Spleen (tissue), 7 donors: Measurements from ENCODE around the gene STYXL1.
"Not testable (repeated sequence)": the region's sequence is repeated elsewhere in the genome, so short reads cannot be mapped to it uniquely, and the experiment has no call there.

ENCODE experiments used
- POLR2A ChIP-seq, 3 donors: fragments of 450-650 bp; IDR thresholded peaks; one replicate each; pipeline ENCODE4 v1.5.1; 2017; ENCODE audit warnings: antibody characterized with exemption in 3 of 3, mild to moderate bottlenecking in 1 of 3
- TF ChIP-seq, protein P1 (sequence below), 11 experiments: fragments of 200-600 bp in 7 of 11; fragments of 450-650 bp in 4 of 11; sonication (generic) in 4 of 11; IDR thresholded peaks in 8 of 11; conservative IDR thresholded peaks in 3 of 11; 1 replicate in 7 of 11; 2 replicates in 4 of 11; pipeline versions ENCODE4 v1.4.0 to v1.8.0; 2016 to 2021; ENCODE audit warnings: antibody characterized with exemption in 11 of 11, inconsistent platforms in 4 of 11, mild to moderate bottlenecking in 1 of 11
- donor health status: DM: no; HTN: no; CAD: no; lungs with moderate emphysema.
- donor health status: DM: no; HTN: no; CAD: no.
- donor health status: DM: no; HTN: no; CAD: no.

DNA sequence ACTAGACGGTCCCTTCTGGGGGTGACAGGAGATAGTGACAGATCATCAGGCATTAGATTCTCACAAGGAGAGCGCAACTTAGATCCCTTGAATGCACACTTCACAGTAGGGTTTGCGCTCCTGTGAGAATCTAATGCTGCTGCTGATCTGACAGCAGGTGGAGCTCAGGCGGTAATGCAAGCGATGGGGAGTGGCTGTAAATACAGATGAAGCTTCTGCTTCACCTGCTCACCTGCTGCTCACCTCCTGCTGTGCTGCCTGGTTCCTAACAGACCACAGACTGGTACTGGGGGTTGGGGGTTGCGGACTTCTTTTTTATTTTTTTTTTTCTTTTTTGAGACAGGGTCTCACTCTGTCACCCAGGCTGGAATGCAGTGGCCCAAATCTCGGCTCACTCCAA lies 18.1 kb downstream of the STYXL1 start:
- not testable (repeated sequence) for TF ChIP-seq POLR2A (IDR thresholded peaks at IDR 0.05)
- TF ChIP-seq, protein P1, sequence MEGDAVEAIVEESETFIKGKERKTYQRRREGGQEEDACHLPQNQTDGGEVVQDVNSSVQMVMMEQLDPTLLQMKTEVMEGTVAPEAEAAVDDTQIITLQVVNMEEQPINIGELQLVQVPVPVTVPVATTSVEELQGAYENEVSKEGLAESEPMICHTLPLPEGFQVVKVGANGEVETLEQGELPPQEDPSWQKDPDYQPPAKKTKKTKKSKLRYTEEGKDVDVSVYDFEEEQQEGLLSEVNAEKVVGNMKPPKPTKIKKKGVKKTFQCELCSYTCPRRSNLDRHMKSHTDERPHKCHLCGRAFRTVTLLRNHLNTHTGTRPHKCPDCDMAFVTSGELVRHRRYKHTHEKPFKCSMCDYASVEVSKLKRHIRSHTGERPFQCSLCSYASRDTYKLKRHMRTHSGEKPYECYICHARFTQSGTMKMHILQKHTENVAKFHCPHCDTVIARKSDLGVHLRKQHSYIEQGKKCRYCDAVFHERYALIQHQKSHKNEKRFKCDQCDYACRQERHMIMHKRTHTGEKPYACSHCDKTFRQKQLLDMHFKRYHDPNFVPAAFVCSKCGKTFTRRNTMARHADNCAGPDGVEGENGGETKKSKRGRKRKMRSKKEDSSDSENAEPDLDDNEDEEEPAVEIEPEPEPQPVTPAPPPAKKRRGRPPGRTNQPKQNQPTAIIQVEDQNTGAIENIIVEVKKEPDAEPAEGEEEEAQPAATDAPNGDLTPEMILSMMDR (IDR thresholded peaks at IDR 0.05 in 8 of 11, conservative IDR thresholded peaks at IDR 0.05 in 3 of 11): not testable (repeated sequence)
